ENCODE data around the gene URB1.
"Not testable (repeated sequence)": the region's sequence is repeated elsewhere in the genome, so short reads cannot be mapped to it uniquely, and the experiment has no call there.

URB1 gene

GRCh38 chr21:32372755-32373154 is 20.1 kb downstream of the URB1 start:
- Mint-ChIP-seq H3K4me3 (no peak overlapping the region), H3K9me3 (no peaks in the 10 kb centered on the region), H3K27me3 (no peaks in the 10 kb centered on the region), H3K36me3 (peaks cover 46 to 48% of the 10 kb centered on the region in 2 donors), H3K27ac (no peak overlapping the region), H3K4me1 (peaks cover 1 to 6% of the 10 kb centered on the region in 2 donors)
- DNase-seq (no peak), ATAC-seq (replicated peaks) (no peak)

- H3K4me3 Mint-ChIP-seq, result no peak overlapping the region
- DNase-seq (no peak), ATAC-seq (replicated peaks) (no peak)
- H3K9me3 Mint-ChIP-seq, result no peaks in the 10 kb centered on the region
- no peak overlapping the region for H3K27ac Mint-ChIP-seq
- H3K4me1 Mint-ChIP-seq, result peaks cover 0 to 6% of the 10 kb centered on the region in 2 donors
- H3K36me3 Mint-ChIP-seq, result peaks cover 47 to 50% of the 10 kb centered on the region in 2 donors
- no peaks in the 10 kb centered on the region for H3K27me3 Mint-ChIP-seq
Measured at GRCh38 chr21:32371913-32372314, 20.9 kb downstream of the URB1 start.

- Mint-ChIP-seq H3K9me3 (no peaks in the 10 kb centered on the region), H3K27me3 (no peaks in the 10 kb centered on the region), H3K4me3 (no peak overlapping the region), H3K36me3 (peaks cover 49 to 53% of the 10 kb centered on the region in 2 donors), H3K27ac (no peak overlapping the region), H3K4me1 (no peaks in the 10 kb centered on the region)
- ATAC-seq (replicated peaks) (no peak), DNase-seq (no peak)
Measured at GRCh38 chr21:32370998-32371766, 21.6 kb downstream of the URB1 start.

- not testable (repeated sequence) for DNase-seq; H3K27me3 Mint-ChIP-seq; ATAC-seq (replicated peaks); H3K4me3 Mint-ChIP-seq; H3K4me1 Mint-ChIP-seq; H3K9me3 Mint-ChIP-seq
- peak overlapping the region; percentile 31 for H3K27ac Mint-ChIP-seq
- peaks cover 62 to 70% of the 10 kb centered on the region in 2 donors for H3K36me3 Mint-ChIP-seq
Measured at GRCh38 chr21:32368961-32369360, 23.9 kb downstream of the URB1 start.

- peaks cover 64 to 75% of the 10 kb centered on the region in 2 donors for H3K36me3 Mint-ChIP-seq
- no peak overlapping the region for H3K27ac Mint-ChIP-seq
- peaks cover 0 to 10% of the 10 kb centered on the region in 2 donors for H3K4me1 Mint-ChIP-seq
- no peak for ATAC-seq (replicated peaks)
- H3K27me3 Mint-ChIP-seq, result no peaks in the 10 kb centered on the region
- DNase-seq, result no peak
- H3K9me3 Mint-ChIP-seq, result no peaks in the 10 kb centered on the region
- no peak overlapping the region for H3K4me3 Mint-ChIP-seq
Measured at GRCh38 chr21:32368386-32368785, 24.4 kb downstream of the URB1 start.

GRCh38 chr21:32367158-32367557 is 25.7 kb downstream of the URB1 start:
- H3K4me3 Mint-ChIP-seq, result no peak overlapping the region
- DNase-seq, result no peak
- ATAC-seq (replicated peaks), result no peak
- no peaks in the 10 kb centered on the region for H3K27me3 Mint-ChIP-seq
- peaks cover 65 to 74% of the 10 kb centered on the region in 2 donors for H3K36me3 Mint-ChIP-seq
- H3K27ac Mint-ChIP-seq, result no peak overlapping the region
- H3K4me1 Mint-ChIP-seq, result peaks cover 0 to 10% of the 10 kb centered on the region in 2 donors
- no peaks in the 10 kb centered on the region for H3K9me3 Mint-ChIP-seq

GRCh38 chr21:32366191-32366590 is 26.6 kb downstream of the URB1 start:
- Mint-ChIP-seq H3K36me3 (peaks cover 64 to 76% of the 10 kb centered on the region in 2 donors), H3K9me3 (no peaks in the 10 kb centered on the region), H3K4me3 (no peak overlapping the region), H3K4me1 (peaks cover 0 to 10% of the 10 kb centered on the region in 2 donors), H3K27ac (no peak overlapping the region), H3K27me3 (no peaks in the 10 kb centered on the region)
- DNase-seq (no peak), ATAC-seq (replicated peaks) (no peak)

- H3K4me1 Mint-ChIP-seq, result peaks cover 0 to 10% of the 10 kb centered on the region in 2 donors
- peaks cover 69 to 84% of the 10 kb centered on the region in 2 donors for H3K36me3 Mint-ChIP-seq
- no peak overlapping the region for H3K4me3 Mint-ChIP-seq
- no peaks in the 10 kb centered on the region for H3K9me3 Mint-ChIP-seq
- no peaks in the 10 kb centered on the region for H3K27me3 Mint-ChIP-seq
- DNase-seq (no peak), ATAC-seq (replicated peaks) (no peak)
- peak overlapping the region; percentile 42 for H3K27ac Mint-ChIP-seq
Measured at GRCh38 chr21:32364796-32365195, 28.0 kb downstream of the URB1 start.

- H3K27me3 Mint-ChIP-seq, result no peaks in the 10 kb centered on the region
- peak overlapping the region; percentile 25 for H3K27ac Mint-ChIP-seq
Measured at GRCh38 chr21:32364387-32364786, 28.4 kb downstream of the URB1 start.

GRCh38 chr21:32360401-32360975 is 32.3 kb downstream of the URB1 start:
- H3K4me1 Mint-ChIP-seq, result peaks cover 0 to 8% of the 10 kb centered on the region in 2 donors
- H3K27me3 Mint-ChIP-seq, result no peaks in the 10 kb centered on the region
- no peak overlapping the region for H3K4me3 Mint-ChIP-seq
- no peak overlapping the region for H3K27ac Mint-ChIP-seq
- no peak for DNase-seq
- H3K9me3 Mint-ChIP-seq, result no peaks in the 10 kb centered on the region
- no peak for ATAC-seq (replicated peaks)
- H3K36me3 Mint-ChIP-seq, result peaks cover 50 to 79% of the 10 kb centered on the region in 2 donors

More at GRCh38 chr21:32364387-32364786, 28.4 kb downstream of the URB1 start:
- H3K9me3 Mint-ChIP-seq, result no peaks in the 10 kb centered on the region
- no peak for ATAC-seq (replicated peaks)
- no peak overlapping the region for H3K4me3 Mint-ChIP-seq
- H3K36me3 Mint-ChIP-seq, result peaks cover 68 to 85% of the 10 kb centered on the region in 2 donors
- H3K4me1 Mint-ChIP-seq, result peaks cover 0 to 10% of the 10 kb centered on the region in 2 donors
- DNase-seq, result no peak

- Mint-ChIP-seq H3K9me3 (no peaks in the 10 kb centered on the region), H3K27me3 (no peaks in the 10 kb centered on the region), H3K4me1 (peaks cover 0 to 4% of the 10 kb centered on the region in 2 donors), H3K4me3 (no peak overlapping the region), H3K36me3 (peaks cover 47 to 77% of the 10 kb centered on the region in 2 donors), H3K27ac (no peak overlapping the region)
- ATAC-seq (replicated peaks), result no peak
- DNase-seq, result no peak
Measured at GRCh38 chr21:32359719-32360260, 33.0 kb downstream of the URB1 start.

GRCh38 chr21:32356874-32357395 is 35.9 kb downstream of the URB1 start:
- peaks cover 47 to 69% of the 10 kb centered on the region in 2 donors for H3K36me3 Mint-ChIP-seq
- H3K27me3 Mint-ChIP-seq, result no peaks in the 10 kb centered on the region
- no peak overlapping the region for H3K27ac Mint-ChIP-seq
- ATAC-seq (replicated peaks) (no peak), DNase-seq (no peak)
- H3K4me1 Mint-ChIP-seq, result no peaks in the 10 kb centered on the region
- H3K4me3 Mint-ChIP-seq, result no peak overlapping the region
- no peaks in the 10 kb centered on the region for H3K9me3 Mint-ChIP-seq

GRCh38 chr21:32353002-32353711 is 39.7 kb downstream of the URB1 start:
- Mint-ChIP-seq H3K4me1 (peaks cover 0 to 9% of the 10 kb centered on the region in 2 donors), H3K4me3 (no peak overlapping the region), H3K27me3 (no peaks in the 10 kb centered on the region), H3K9me3 (no peaks in the 10 kb centered on the region), H3K36me3 (peaks cover 60 to 66% of the 10 kb centered on the region in 2 donors), H3K27ac (no peak overlapping the region)
- DNase-seq, result no peak
- ATAC-seq (replicated peaks), result no peak

- H3K9me3 Mint-ChIP-seq, result no peaks in the 10 kb centered on the region
- no peak overlapping the region for H3K4me3 Mint-ChIP-seq
- no peak for ATAC-seq (replicated peaks)
- H3K27me3 Mint-ChIP-seq, result no peaks in the 10 kb centered on the region
- no peak overlapping the region for H3K27ac Mint-ChIP-seq
- peaks cover 64 to 72% of the 10 kb centered on the region in 2 donors for H3K36me3 Mint-ChIP-seq
- DNase-seq, result no peak
- peaks cover 0 to 9% of the 10 kb centered on the region in 2 donors for H3K4me1 Mint-ChIP-seq
Measured at GRCh38 chr21:32352526-32352925, 40.3 kb downstream of the URB1 start.
